SK-N-SH (cell line): ENCODE measurements around the gene TSPAN32. TPM values are rescaled to one million over a fixed set of nuclear protein-coding genes. Genes with fewer than 3 reads are reported as not detected.

ENCODE experiments used
- CTCF ChIA-PET: fragments of 300-600, 350-600 bp; formaldehyde crosslinking; extraction: SDS; loops from one replicate; lab custom pipeline; 2021; lab: Yijun Ruan, JAX
- POLR2A ChIA-PET: fragments of 350-600 bp; sonication (Branson Sonifier 250); formaldehyde crosslinking; extraction: SDS; loops from one replicate; lab custom pipeline; 2020; ENCODE audit warnings: antibody characterized with exemption, inconsistent platforms; lab: Yijun Ruan, JAX
- DNase-seq: peaks from one replicate; pipeline ENCODE4 v3.0.0; 2012
- H2AFZ ChIP-seq: fragments of 200-600 bp; sonication (generic); 2 replicates; pipeline ENCODE4 v1.8.1; 2016; ENCODE audit warnings: antibody characterized with exemption, mild to moderate bottlenecking, low read depth
- H3F3A ChIP-seq: fragments of 200-600 bp; sonication (generic); replicated peaks from 2 replicates; pipeline ENCODE3; 2016; ENCODE audit warnings: antibody characterized with exemption, mild to moderate bottlenecking; ENCODE audit not compliant: insufficient read depth
- H3K27ac ChIP-seq, 2 experiments: fragments of 200-500 bp in 1 of 2; fragments of 200-600 bp in 1 of 2; sonication (Bioruptor generic) in 1 of 2; sonication (generic), shearing (Covaris generic) in 1 of 2; 2 replicates each; pipeline versions ENCODE4 v1.5.1 to v1.6.1; 2014 to 2016; ENCODE audit warnings: low read depth in 2 of 2, inconsistent platforms in 1 of 2, low read length in 1 of 2, mild to moderate bottlenecking in 1 of 2, mixed read lengths in 1 of 2
- H3K27me3 ChIP-seq: fragments of 200-600 bp; sonication (generic), shearing (Covaris generic); 2 replicates; pipeline ENCODE4 v1.6.1; 2016; ENCODE audit warnings: mixed run types; ENCODE audit not compliant: insufficient read depth
- H3K36me3 ChIP-seq, 2 experiments: fragments of 200-500 bp in 1 of 2; fragments of 200-600 bp in 1 of 2; sonication (Bioruptor generic) in 1 of 2; sonication (generic) in 1 of 2; replicated peaks in 1 of 2; 2 replicates each; pipeline versions ENCODE3 to v1.5.1; 2014 to 2016; ENCODE audit warnings: low read length in 1 of 2, mild to moderate bottlenecking in 1 of 2; ENCODE audit not compliant: insufficient read depth in 2 of 2, control insufficient read depth in 1 of 2
- H3K4me1 ChIP-seq, 2 experiments: fragments of 200-500 bp in 1 of 2; fragments of 200-600 bp in 1 of 2; sonication (Bioruptor generic) in 1 of 2; sonication (generic), shearing (Covaris generic) in 1 of 2; 2 replicates each; pipeline versions ENCODE4 v1.5.1 to v1.6.1; 2014 to 2016; ENCODE audit warnings: low read depth in 1 of 2, low read length in 1 of 2, mixed run types in 1 of 2; ENCODE audit not compliant: insufficient read depth in 2 of 2, control insufficient read depth in 1 of 2
- H3K4me2 ChIP-seq: fragments of 200-600 bp; sonication (generic), shearing (Covaris generic); 2 replicates; pipeline ENCODE4 v1.6.1; 2017; ENCODE audit warnings: mixed run types
- H3K4me3 ChIP-seq, 2 experiments: fragments of 200-500 bp in 1 of 2; fragments of 200-600 bp in 1 of 2; sonication (Bioruptor generic) in 1 of 2; sonication (generic), shearing (Covaris generic) in 1 of 2; 2 replicates each; pipeline versions ENCODE4 v1.5.1 to v1.8.1; 2014 to 2016; ENCODE audit warnings: low read depth in 2 of 2, inconsistent platforms in 1 of 2, low read length in 1 of 2, mild to moderate bottlenecking in 1 of 2, mixed read lengths in 1 of 2, moderate library complexity in 1 of 2
- H3K79me2 ChIP-seq: fragments of 200-600 bp; sonication (generic); 2 replicates; pipeline ENCODE4 v1.8.1; 2017; ENCODE audit warnings: mild to moderate bottlenecking; ENCODE audit not compliant: insufficient read depth
- H3K9ac ChIP-seq: fragments of 200-600 bp; sonication (generic); 2 replicates; pipeline ENCODE4 v1.6.1; 2017; ENCODE audit warnings: mixed run types
- H3K9me2 ChIP-seq: fragments of 200-600 bp; sonication (generic); 2 replicates; pipeline ENCODE4 v1.6.1; 2017; ENCODE audit warnings: mixed run types
- H3K9me3 ChIP-seq: fragments of 200-600 bp; sonication (generic); 2 replicates; pipeline ENCODE4 v1.6.1; 2017; ENCODE audit warnings: mixed run types, mild to moderate bottlenecking, moderate library complexity
- H4K20me1 ChIP-seq: fragments of 200-600 bp; sonication (generic); 2 replicates; pipeline ENCODE4 v1.6.1; 2017; ENCODE audit warnings: mild to moderate bottlenecking, mixed run types; ENCODE audit not compliant: insufficient read depth
- CTCF ChIP-seq: fragments of 200-600 bp; sonication (generic); IDR thresholded peaks from 2 replicates; pipeline ENCODE4 v1.6.1; 2017; ENCODE audit warnings: antibody characterized with exemption, mild to moderate bottlenecking, moderate library complexity
- ELF1 ChIP-seq: IDR thresholded peaks from 2 replicates; pipeline ENCODE4 v1.4.0; 2012
- EZH2phosphoT487 ChIP-seq: fragments of 200-600 bp; sonication (generic); IDR thresholded peaks from 2 replicates; pipeline ENCODE4 v1.6.1; 2017; ENCODE audit warnings: low read depth, mixed run types, mild to moderate bottlenecking, antibody characterized with exemption, moderate library complexity, borderline replicate concordance
- FOXM1 ChIP-seq: IDR thresholded peaks from 2 replicates; pipeline ENCODE4 v1.4.0; 2012; ENCODE audit warnings: low read depth, mild to moderate bottlenecking
- GABPA ChIP-seq: IDR thresholded peaks from 2 replicates; pipeline ENCODE4 v1.4.0; 2012; ENCODE audit warnings: low read depth, mild to moderate bottlenecking
- JUND ChIP-seq: IDR thresholded peaks from 2 replicates; pipeline ENCODE4 v1.4.0; 2012
- MEF2A ChIP-seq: IDR thresholded peaks from 2 replicates; pipeline ENCODE4 v1.4.0; 2012; ENCODE audit warnings: low read depth, borderline replicate concordance
- MXI1 ChIP-seq: IDR thresholded peaks from 2 replicates; pipeline ENCODE4 v1.6.1; 2012; ENCODE audit warnings: mild to moderate bottlenecking, low read depth, low read length, improper control_type of control experiment
- NFIC ChIP-seq: IDR thresholded peaks from 2 replicates; pipeline ENCODE4 v1.4.0; 2012; ENCODE audit warnings: borderline replicate concordance
- NRF1 ChIP-seq: IDR thresholded peaks from 2 replicates; pipeline ENCODE4 v1.6.1; 2012; ENCODE audit warnings: low read depth, mild to moderate bottlenecking, low read length
- POLR2AphosphoS5 ChIP-seq: IDR thresholded peaks from 2 replicates; pipeline ENCODE4 v1.6.1; 2012; ENCODE audit warnings: low read depth, low read length
- RAD21 ChIP-seq: IDR thresholded peaks from 2 replicates; pipeline ENCODE4 v1.6.1; 2012; ENCODE audit warnings: mild to moderate bottlenecking, low read length
- REST ChIP-seq: IDR thresholded peaks from 2 replicates; pipeline ENCODE4 v1.6.1; 2012; ENCODE audit warnings: mild to moderate bottlenecking, low read depth, low read length, moderate library complexity
- RXRA ChIP-seq: IDR thresholded peaks from 2 replicates; pipeline ENCODE4 v1.4.0; 2012; ENCODE audit warnings: low read depth, mild to moderate bottlenecking, borderline replicate concordance
- SMC3 ChIP-seq: IDR thresholded peaks from 2 replicates; pipeline ENCODE4 v1.6.1; 2012; ENCODE audit warnings: low read depth, low read length, improper control_type of control experiment
- TEAD4 ChIP-seq: IDR thresholded peaks from 2 replicates; pipeline ENCODE4 v1.4.0; 2012; ENCODE audit warnings: mild to moderate bottlenecking, borderline replicate concordance; ENCODE audit not compliant: insufficient read depth
- USF1 ChIP-seq: IDR thresholded peaks from 2 replicates; pipeline ENCODE4 v1.4.0; 2012; ENCODE audit warnings: low read depth, borderline replicate concordance
- USF2 ChIP-seq: fragments of 150-350 bp; IDR thresholded peaks from 2 replicates; pipeline ENCODE4 v1.6.1; 2017; ENCODE audit warnings: antibody characterized with exemption, low read length, low read depth, borderline replicate concordance
- YY1 ChIP-seq: IDR thresholded peaks from 2 replicates; pipeline ENCODE4 v1.4.0; 2012; ENCODE audit warnings: low read depth, mild to moderate bottlenecking
- ZBTB33 ChIP-seq: IDR thresholded peaks from 2 replicates; pipeline ENCODE4 v1.4.0; 2012; ENCODE audit warnings: low read depth, borderline replicate concordance
- WGBS: methylation state at CpG from one replicate; pipeline ENCODE4 v1.1.6; 2017; ENCODE audit warnings: low lambda C conversion rate; 5-methylcytosine and 5-hydroxymethylcytosine counted together
- polyA plus RNA-seq, 3 experiments: library from polyadenylated mRNA; depleted of rRNA; stranded (reverse); fragments of >200 nt; gene quantifications; 2 replicates each; pipeline ENCODE4 v1.2.3, GENCODE V29; 2012

Gene TSPAN32
- polyA plus RNA-seq, 1 of the 3 experiments (the other 2 are of a cell fraction): 0.12 TPM

GRCh38 chr11:2310073-2310785 lies 8.4 kb downstream of the TSPAN32 start:
- ChIA-PET CTCF (interaction anchor here (0.6 to 10.5 kb wide), 6 partner anchors 89 to 244 kb away, joined by 3 to 101 read pairs (median 4); no protein-coding TSS in a partner anchor), POLR2A (interaction anchor here (1.5 kb wide), 1 partner anchor 67 kb away, joined by 5 read pairs; no protein-coding TSS in a partner anchor)
- Histone ChIP-seq H3K9me3 (no peaks in the 10 kb centered on the region), H2AFZ (no peak overlapping the region), H3K36me3 (no peaks in the 10 kb centered on the region), H3K79me2 (no peaks in the 10 kb centered on the region), H4K20me1 (no peaks in the 10 kb centered on the region), H3K9ac (no peak overlapping the region), H3F3A (peaks cover 4% of the 10 kb centered on the region), H3K27ac (no peak overlapping the region), H3K9me2 (no peaks in the 10 kb centered on the region), H3K4me1 (peaks cover 32 to 35% of the 10 kb centered on the region in 2 experiments; a peak in 3 of 4 replicates), H3K4me2 (no peak overlapping the region), H3K4me3 (no peak overlapping the region), H3K27me3 (no peaks in the 10 kb centered on the region)
- WGBS: 81% methylated on average over 7 of the region's 16 CpGs
- TF ChIP-seq NFIC (no peak), NRF1 (no peak), CTCF (no peak), SMC3 (no peak), RAD21 (no peak), MXI1 (no peak), ZBTB33 (no peak), POLR2AphosphoS5 (no peak), MEF2A (no peak), YY1 (no peak), GABPA (no peak), RXRA (no peak), FOXM1 (no peak), REST (no peak), USF1 (no peak), JUND (no peak), EZH2phosphoT487 (no peak), TEAD4 (no peak), USF2 (no peak), ELF1 (no peak)
- DNase-seq: no peak
